OCI-LY7 (cell line): ENCODE data around the gene MARCKS.

Experiments
- CTCF ChIP-seq: fragments of 200-600 bp; sonication (generic); conservative IDR thresholded peaks from 2 replicates; pipeline ENCODE4 v1.5.1; 2014; ENCODE audit warnings: mild to moderate bottlenecking, antibody characterized with exemption, low read length, moderate library complexity, mixed read lengths
- EZH2phosphoT487 ChIP-seq: fragments of 200-600 bp; sonication (generic); IDR thresholded peaks from 2 replicates; pipeline ENCODE4 v1.6.1; 2018; ENCODE audit warnings: low read depth, borderline replicate concordance, mild to moderate bottlenecking, mixed run types, antibody characterized with exemption, low read length, moderate library complexity, mixed read lengths

GRCh38 chr6:113901482-113901881, 44.3 kb downstream of the MARCKS start:
- TF ChIP-seq CTCF: no peak
- no peak for TF ChIP-seq EZH2phosphoT487
